ENCODE measurements around the gene PHACTR1. TPM values are rescaled to one million over a fixed set of nuclear protein-coding genes. Genes with fewer than 3 reads are reported as not detected.

Gene PHACTR1
- total RNA-seq, 1 experiment from 2014 or later, result 0.05 TPM

- no peak for ATAC-seq
- intact Hi-C loops (cut with micrococcal nuclease; ENCODE audit: unreplicated experiment), result no loop called here
- no peak for TF ChIP-seq TCF7L2 (IDR thresholded peaks at IDR 0.05; ENCODE audit: low read depth, low read length)
- TF ChIP-seq POLR2AphosphoS5 (IDR thresholded peaks at IDR 0.05; ENCODE audit: low read depth, low read length), result no peak
- no peak for TF ChIP-seq SIN3A (IDR thresholded peaks at IDR 0.05; ENCODE audit: borderline replicate concordance, insufficient read depth, low read depth, low read length)
- TF ChIP-seq, protein P1, sequence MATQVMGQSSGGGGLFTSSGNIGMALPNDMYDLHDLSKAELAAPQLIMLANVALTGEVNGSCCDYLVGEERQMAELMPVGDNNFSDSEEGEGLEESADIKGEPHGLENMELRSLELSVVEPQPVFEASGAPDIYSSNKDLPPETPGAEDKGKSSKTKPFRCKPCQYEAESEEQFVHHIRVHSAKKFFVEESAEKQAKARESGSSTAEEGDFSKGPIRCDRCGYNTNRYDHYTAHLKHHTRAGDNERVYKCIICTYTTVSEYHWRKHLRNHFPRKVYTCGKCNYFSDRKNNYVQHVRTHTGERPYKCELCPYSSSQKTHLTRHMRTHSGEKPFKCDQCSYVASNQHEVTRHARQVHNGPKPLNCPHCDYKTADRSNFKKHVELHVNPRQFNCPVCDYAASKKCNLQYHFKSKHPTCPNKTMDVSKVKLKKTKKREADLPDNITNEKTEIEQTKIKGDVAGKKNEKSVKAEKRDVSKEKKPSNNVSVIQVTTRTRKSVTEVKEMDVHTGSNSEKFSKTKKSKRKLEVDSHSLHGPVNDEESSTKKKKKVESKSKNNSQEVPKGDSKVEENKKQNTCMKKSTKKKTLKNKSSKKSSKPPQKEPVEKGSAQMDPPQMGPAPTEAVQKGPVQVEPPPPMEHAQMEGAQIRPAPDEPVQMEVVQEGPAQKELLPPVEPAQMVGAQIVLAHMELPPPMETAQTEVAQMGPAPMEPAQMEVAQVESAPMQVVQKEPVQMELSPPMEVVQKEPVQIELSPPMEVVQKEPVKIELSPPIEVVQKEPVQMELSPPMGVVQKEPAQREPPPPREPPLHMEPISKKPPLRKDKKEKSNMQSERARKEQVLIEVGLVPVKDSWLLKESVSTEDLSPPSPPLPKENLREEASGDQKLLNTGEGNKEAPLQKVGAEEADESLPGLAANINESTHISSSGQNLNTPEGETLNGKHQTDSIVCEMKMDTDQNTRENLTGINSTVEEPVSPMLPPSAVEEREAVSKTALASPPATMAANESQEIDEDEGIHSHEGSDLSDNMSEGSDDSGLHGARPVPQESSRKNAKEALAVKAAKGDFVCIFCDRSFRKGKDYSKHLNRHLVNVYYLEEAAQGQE (IDR thresholded peaks at IDR 0.05; ENCODE audit: insufficient read depth in 1 of 2, low read depth in 2 of 2, low read length in 1 of 2), result no peak
- TF ChIP-seq, protein P2, sequence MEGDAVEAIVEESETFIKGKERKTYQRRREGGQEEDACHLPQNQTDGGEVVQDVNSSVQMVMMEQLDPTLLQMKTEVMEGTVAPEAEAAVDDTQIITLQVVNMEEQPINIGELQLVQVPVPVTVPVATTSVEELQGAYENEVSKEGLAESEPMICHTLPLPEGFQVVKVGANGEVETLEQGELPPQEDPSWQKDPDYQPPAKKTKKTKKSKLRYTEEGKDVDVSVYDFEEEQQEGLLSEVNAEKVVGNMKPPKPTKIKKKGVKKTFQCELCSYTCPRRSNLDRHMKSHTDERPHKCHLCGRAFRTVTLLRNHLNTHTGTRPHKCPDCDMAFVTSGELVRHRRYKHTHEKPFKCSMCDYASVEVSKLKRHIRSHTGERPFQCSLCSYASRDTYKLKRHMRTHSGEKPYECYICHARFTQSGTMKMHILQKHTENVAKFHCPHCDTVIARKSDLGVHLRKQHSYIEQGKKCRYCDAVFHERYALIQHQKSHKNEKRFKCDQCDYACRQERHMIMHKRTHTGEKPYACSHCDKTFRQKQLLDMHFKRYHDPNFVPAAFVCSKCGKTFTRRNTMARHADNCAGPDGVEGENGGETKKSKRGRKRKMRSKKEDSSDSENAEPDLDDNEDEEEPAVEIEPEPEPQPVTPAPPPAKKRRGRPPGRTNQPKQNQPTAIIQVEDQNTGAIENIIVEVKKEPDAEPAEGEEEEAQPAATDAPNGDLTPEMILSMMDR (IDR thresholded peaks at IDR 0.05), result no peak
These were observed 565.1 kb downstream of the PHACTR1 start for GRCh38 chr6:13281686-13282085.

GRCh38 chr6:13282393-13283069, 566.0 kb downstream of the PHACTR1 start:
- CTCF ChIA-PET, result no interaction called here
- BruUV-seq (replicated peaks), result no TSS peak
- Histone ChIP-seq H3K36me3 (ENCODE audit: control insufficient read depth, insufficient read depth, low read length) (no peaks in the 10 kb centered on the region), H3K4me1 (ENCODE audit: control insufficient read depth, insufficient read depth, low read length) (no peaks in the 10 kb centered on the region), H3K9me3 (ENCODE audit: control insufficient read depth, insufficient read depth, low read depth, low read length) (no peaks in the 10 kb centered on the region), H3K27ac (ENCODE audit: low read length) (no peak overlapping the region), H3K27me3 (ENCODE audit: control insufficient read depth, insufficient read depth, low read length) (no peaks in the 10 kb centered on the region), H3K4me3 (ENCODE audit: low read depth in 2 of 2, low read length in 2 of 2) (no peak overlapping the region)
- intact Hi-C loops (cut with micrococcal nuclease; ENCODE audit: unreplicated experiment) (no loop called here), in situ Hi-C loops (cut with HindIII; ENCODE audit: low pct_unique_long_range_greater_than_20kb, low sequenced_read_pairs) (no loop called here)
- DNase-seq (ENCODE audit: low read depth, low spot score) (no peak), ATAC-seq (no peak)
- POLR2A ChIA-PET, result no interaction called here
- TF ChIP-seq, protein P1 (IDR thresholded peaks at IDR 0.05; ENCODE audit: insufficient read depth in 1 of 2, low read depth in 2 of 2, low read length in 1 of 2), result no peak
- TF ChIP-seq SIN3A (IDR thresholded peaks at IDR 0.05; ENCODE audit: borderline replicate concordance, insufficient read depth, low read depth, low read length), result no peak
- TF ChIP-seq, protein P2 (IDR thresholded peaks at IDR 0.05), result no peak
- TF ChIP-seq TCF7L2 (IDR thresholded peaks at IDR 0.05; ENCODE audit: low read depth, low read length), result no peak
- no peak for TF ChIP-seq POLR2AphosphoS5 (IDR thresholded peaks at IDR 0.05; ENCODE audit: low read depth, low read length)

More at GRCh38 chr6:13281686-13282085, 565.1 kb downstream of the PHACTR1 start:
- no peaks in the 10 kb centered on the region for H3K36me3 ChIP-seq (ENCODE audit: control insufficient read depth, insufficient read depth, low read length)
- CTCF ChIA-PET, result no interaction called here
- no peak overlapping the region for H3K4me3 ChIP-seq (ENCODE audit: low read depth in 2 of 2, low read length in 2 of 2)
- no peak overlapping the region for H3K27ac ChIP-seq (ENCODE audit: low read length)
- H3K9me3 ChIP-seq (ENCODE audit: control insufficient read depth, insufficient read depth, low read depth, low read length), result no peaks in the 10 kb centered on the region
- no peaks in the 10 kb centered on the region for H3K27me3 ChIP-seq (ENCODE audit: control insufficient read depth, insufficient read depth, low read length)
- in situ Hi-C loops (cut with HindIII; ENCODE audit: low pct_unique_long_range_greater_than_20kb, low sequenced_read_pairs), result no loop called here
- H3K4me1 ChIP-seq (ENCODE audit: control insufficient read depth, insufficient read depth, low read length), result no peaks in the 10 kb centered on the region
- no TSS peak for BruUV-seq (replicated peaks)
- POLR2A ChIA-PET, result no interaction called here
- DNase-seq (ENCODE audit: low read depth, low spot score), result no peak
